OCI-LY3 (cell line): ENCODE data around the gene VSIG1.

Source experiments
- H2AFZ ChIP-seq: fragments of 200-600, 300-600 bp; shearing (Covaris generic); 2 replicates; pipeline ENCODE4 v1.6.0; 2014; ENCODE audit warnings: antibody characterized with exemption, low read depth, low read length
- H3K27ac ChIP-seq: fragments of 200-600, 300-600 bp; sonication (generic); 2 replicates; pipeline ENCODE4 v1.5.1; 2014; ENCODE audit warnings: mild to moderate bottlenecking, low read length, moderate library complexity, mixed read lengths
- H3K27me3 ChIP-seq: fragments of 200-600, 300-600 bp; sonication (generic); 2 replicates; pipeline ENCODE4 v1.6.1; 2014; ENCODE audit warnings: low read depth, low read length, mixed read lengths
- H3K36me3 ChIP-seq: fragments of 200-600, 300-600 bp; sonication (generic); replicated peaks from 2 replicates; pipeline ENCODE3; 2014; ENCODE audit warnings: low read depth, low read length, mixed read lengths
- H3K4me1 ChIP-seq: fragments of 300-600, 200-600 bp; sonication (generic); 2 replicates; pipeline ENCODE4 v1.6.1; 2014; ENCODE audit warnings: low read length, mixed read lengths
- H3K4me2 ChIP-seq: fragments of 200-600, 300-600 bp; sonication (generic); 2 replicates; pipeline ENCODE4 v1.6.1; 2014; ENCODE audit warnings: low read length, mixed read lengths
- H3K4me3 ChIP-seq: fragments of 300-600, 200-600 bp; sonication (generic); 2 replicates; pipeline ENCODE4 v1.5.1; 2014; ENCODE audit warnings: antibody characterized with exemption, mild to moderate bottlenecking, low read length, moderate library complexity
- H3K79me2 ChIP-seq: fragments of 300-600, 200-600 bp; shearing (Covaris generic); 2 replicates; pipeline ENCODE4 v1.6.1; 2014; ENCODE audit warnings: mild to moderate bottlenecking, low read length, mixed read lengths
- H3K9ac ChIP-seq: fragments of 300-600, 200-600 bp; shearing (Covaris generic); 2 replicates; pipeline ENCODE4 v1.6.0; 2014; ENCODE audit warnings: mild to moderate bottlenecking, low read length, moderate library complexity
- H3K9me3 ChIP-seq: fragments of 200-600, 300-600 bp; shearing (Covaris generic); 2 replicates; pipeline ENCODE4 v1.6.1; 2014; ENCODE audit warnings: low read length, mixed read lengths; ENCODE audit not compliant: insufficient read depth
- H4K20me1 ChIP-seq: fragments of 200-600, 300-600 bp; sonication (generic); 2 replicates; pipeline ENCODE4 v1.6.1; 2016; ENCODE audit warnings: low read length, mixed read lengths; ENCODE audit not compliant: insufficient read depth
- CTCF ChIP-seq: fragments of 200-600, 300-600 bp; sonication (generic); IDR thresholded peaks from 2 replicates; pipeline ENCODE4 v1.5.1; 2014; ENCODE audit warnings: antibody characterized with exemption, low read length, low read depth
- EZH2phosphoT487 ChIP-seq: fragments of 200-600 bp; shearing (Covaris generic); IDR thresholded peaks from 2 replicates; pipeline ENCODE4 v1.6.1; 2018; ENCODE audit warnings: antibody characterized with exemption, mixed run types, low read depth

The VSIG1 gene

GRCh38 chrX:108018656-108019381 lies 26.0 kb upstream of the VSIG1 start:
- H3K79me2 ChIP-seq, result no peaks in the 10 kb centered on the region
- no peaks in the 10 kb centered on the region for H3K9me3 ChIP-seq
- no peak overlapping the region for H3K9ac ChIP-seq
- no peak overlapping the region for H2AFZ ChIP-seq
- no peak overlapping the region for H3K27ac ChIP-seq
- H3K36me3 ChIP-seq, result no peaks in the 10 kb centered on the region
- H4K20me1 ChIP-seq, result no peaks in the 10 kb centered on the region
- TF ChIP-seq EZH2phosphoT487 (no peak), CTCF (no peak)
- no peak overlapping the region for H3K4me3 ChIP-seq
- H3K4me2 ChIP-seq, result no peak overlapping the region
- H3K4me1 ChIP-seq, result peaks cover 4% of the 10 kb centered on the region; the same call in 1 of the 2 replicates
- H3K27me3 ChIP-seq, result no peaks in the 10 kb centered on the region; the same call in 1 of the 2 replicates

- Histone ChIP-seq H3K27me3 (no peaks in the 10 kb centered on the region; the same call in 1 of the 2 replicates), H3K9me3 (no peaks in the 10 kb centered on the region), H3K4me2 (no peak overlapping the region), H3K36me3 (no peaks in the 10 kb centered on the region), H4K20me1 (no peaks in the 10 kb centered on the region), H3K9ac (no peak overlapping the region), H3K79me2 (no peaks in the 10 kb centered on the region), H3K4me1 (peaks cover 4% of the 10 kb centered on the region; the same call in 1 of the 2 replicates), H2AFZ (no peak overlapping the region), H3K27ac (no peak overlapping the region), H3K4me3 (no peak overlapping the region)
- TF ChIP-seq CTCF (no peak), EZH2phosphoT487 (no peak)
These were observed 25.4 kb upstream of the VSIG1 start for GRCh38 chrX:108019382-108019875.

- Histone ChIP-seq H3K27me3 (peaks cover 5% of the 10 kb centered on the region; the same call in 1 of the 2 replicates), H3K27ac (no peak overlapping the region), H4K20me1 (no peaks in the 10 kb centered on the region), H3K4me3 (peak overlapping the region; percentile 37; the same call in 1 of the 2 replicates), H3K36me3 (no peaks in the 10 kb centered on the region), H3K9ac (no peak overlapping the region), H3K79me2 (no peaks in the 10 kb centered on the region), H3K4me1 (peaks cover 4% of the 10 kb centered on the region; the same call in 1 of the 2 replicates), H3K4me2 (peak overlapping the region; percentile 62), H3K9me3 (no peaks in the 10 kb centered on the region), H2AFZ (peak overlapping the region; percentile 65; the same call in 1 of the 2 replicates)
- TF ChIP-seq CTCF (peak; percentile 67), EZH2phosphoT487 (no peak)
These were observed 24.2 kb upstream of the VSIG1 start for GRCh38 chrX:108020631-108021030.

- no peaks in the 10 kb centered on the region for H3K79me2 ChIP-seq
- H3K9me3 ChIP-seq, result no peaks in the 10 kb centered on the region
- H4K20me1 ChIP-seq, result no peaks in the 10 kb centered on the region
- H3K36me3 ChIP-seq, result no peaks in the 10 kb centered on the region
- H3K4me1 ChIP-seq, result peaks cover 4% of the 10 kb centered on the region; the same call in 1 of the 2 replicates
- no peak overlapping the region for H3K4me2 ChIP-seq
- TF ChIP-seq CTCF, result no peak
- TF ChIP-seq EZH2phosphoT487, result no peak
- H3K4me3 ChIP-seq, result no peak overlapping the region
- H3K9ac ChIP-seq, result no peak overlapping the region
- no peak overlapping the region for H2AFZ ChIP-seq
- peaks cover 5% of the 10 kb centered on the region; the same call in 1 of the 2 replicates for H3K27me3 ChIP-seq
- H3K27ac ChIP-seq, result no peak overlapping the region
These were observed 22.3 kb upstream of the VSIG1 start for GRCh38 chrX:108022491-108023089.
